ENCODE measurements around the gene CCL26.
"Not testable (repeated sequence)": the region's sequence is repeated elsewhere in the genome, so short reads cannot be mapped to it uniquely, and the experiment has no call there.

Gene CCL26

DNA sequence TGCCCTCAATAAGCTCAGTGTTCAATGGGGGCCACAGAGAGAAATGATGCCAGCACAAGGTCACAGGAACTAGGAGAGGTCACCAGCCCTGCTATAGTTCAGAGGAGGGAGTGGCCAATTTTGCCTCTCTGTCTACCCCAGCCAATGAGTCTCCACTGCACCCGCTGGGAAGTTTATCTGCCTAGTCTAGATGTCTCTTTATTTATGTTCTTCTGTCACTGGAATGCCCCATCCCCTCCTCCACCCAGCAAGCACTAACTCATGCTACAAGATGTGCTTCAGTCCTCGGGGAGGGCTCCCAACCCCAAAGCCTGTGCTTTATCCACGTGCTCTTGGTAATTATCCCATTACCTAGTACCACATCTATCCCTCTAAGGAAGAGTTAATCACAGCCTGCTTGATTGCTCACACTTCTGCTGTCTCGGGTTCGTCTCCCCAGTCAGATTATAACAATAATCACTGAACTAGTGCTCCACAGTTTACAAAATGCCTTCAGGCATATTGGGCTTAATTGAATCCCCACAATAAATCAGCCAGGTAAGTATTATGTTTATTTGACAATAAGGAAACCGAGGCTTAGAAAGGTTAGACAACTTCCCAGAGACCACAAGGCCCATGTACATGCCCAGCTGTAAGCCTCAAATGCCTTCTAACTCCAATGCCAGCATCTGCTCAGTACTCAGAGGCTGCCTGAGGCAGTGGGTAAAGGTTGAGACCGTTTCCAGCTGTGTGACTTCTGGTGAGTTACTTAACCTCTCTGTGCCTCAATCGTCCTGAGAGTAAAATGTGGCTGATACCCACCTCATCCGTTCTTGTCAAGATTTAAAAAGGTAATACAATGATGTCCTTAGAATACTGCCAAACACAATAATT, 37.2 kb downstream of the CCL26 start:
- TF ChIP-seq, protein P1, sequence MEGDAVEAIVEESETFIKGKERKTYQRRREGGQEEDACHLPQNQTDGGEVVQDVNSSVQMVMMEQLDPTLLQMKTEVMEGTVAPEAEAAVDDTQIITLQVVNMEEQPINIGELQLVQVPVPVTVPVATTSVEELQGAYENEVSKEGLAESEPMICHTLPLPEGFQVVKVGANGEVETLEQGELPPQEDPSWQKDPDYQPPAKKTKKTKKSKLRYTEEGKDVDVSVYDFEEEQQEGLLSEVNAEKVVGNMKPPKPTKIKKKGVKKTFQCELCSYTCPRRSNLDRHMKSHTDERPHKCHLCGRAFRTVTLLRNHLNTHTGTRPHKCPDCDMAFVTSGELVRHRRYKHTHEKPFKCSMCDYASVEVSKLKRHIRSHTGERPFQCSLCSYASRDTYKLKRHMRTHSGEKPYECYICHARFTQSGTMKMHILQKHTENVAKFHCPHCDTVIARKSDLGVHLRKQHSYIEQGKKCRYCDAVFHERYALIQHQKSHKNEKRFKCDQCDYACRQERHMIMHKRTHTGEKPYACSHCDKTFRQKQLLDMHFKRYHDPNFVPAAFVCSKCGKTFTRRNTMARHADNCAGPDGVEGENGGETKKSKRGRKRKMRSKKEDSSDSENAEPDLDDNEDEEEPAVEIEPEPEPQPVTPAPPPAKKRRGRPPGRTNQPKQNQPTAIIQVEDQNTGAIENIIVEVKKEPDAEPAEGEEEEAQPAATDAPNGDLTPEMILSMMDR (IDR thresholded peaks at IDR 0.05; ENCODE audit: borderline replicate concordance, insufficient read depth, low read depth, low read length): no peak
- H3K4me3 ChIP-seq (ENCODE audit: low read depth, low read length): no peak overlapping the region

DNA sequence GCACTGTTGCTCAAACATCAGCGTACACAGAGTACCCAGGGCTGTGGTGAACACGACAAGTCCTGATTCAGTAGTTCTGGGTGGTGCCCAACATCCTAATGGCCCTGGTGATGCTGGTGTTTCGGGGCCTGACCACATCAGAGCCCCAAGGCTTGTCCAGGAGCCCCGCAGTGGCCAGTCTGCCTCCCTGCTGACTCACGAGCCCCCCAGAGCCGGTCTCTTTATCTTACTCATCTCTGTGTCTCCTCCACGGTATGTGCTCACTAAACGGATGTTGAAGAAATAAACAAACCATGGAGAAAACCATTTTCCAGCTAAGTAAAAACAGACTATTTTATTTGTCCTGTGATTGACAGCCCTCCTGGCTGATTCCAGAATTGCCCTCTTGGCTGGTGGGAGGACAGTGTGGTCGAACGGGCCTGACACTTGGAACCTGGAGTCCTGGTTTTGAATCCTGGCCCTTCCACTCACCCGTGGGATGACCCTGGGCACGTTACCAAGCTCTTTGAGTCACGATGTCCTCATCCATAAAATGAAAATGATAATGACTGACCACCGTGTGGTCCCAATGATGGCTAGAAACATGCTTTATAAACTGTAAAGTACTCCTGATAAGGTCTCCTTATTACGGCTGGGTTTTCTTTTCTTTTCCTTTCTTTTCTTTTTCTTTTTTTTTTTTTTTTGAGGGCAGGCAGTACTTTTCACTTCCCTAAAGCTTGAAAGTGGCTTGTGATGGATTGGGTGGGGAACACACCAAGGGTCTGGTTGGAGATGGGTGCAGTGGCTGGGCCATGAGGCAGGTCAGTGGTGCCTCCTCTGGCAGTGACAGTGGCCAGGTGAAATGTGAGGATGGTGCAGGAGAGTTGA, 39.0 kb downstream of the CCL26 start:
- TF ChIP-seq, protein P1 (IDR thresholded peaks at IDR 0.05; ENCODE audit: borderline replicate concordance, insufficient read depth, low read depth, low read length): no peak
- H3K4me3 ChIP-seq (ENCODE audit: low read depth, low read length): no peak overlapping the region

DNA sequence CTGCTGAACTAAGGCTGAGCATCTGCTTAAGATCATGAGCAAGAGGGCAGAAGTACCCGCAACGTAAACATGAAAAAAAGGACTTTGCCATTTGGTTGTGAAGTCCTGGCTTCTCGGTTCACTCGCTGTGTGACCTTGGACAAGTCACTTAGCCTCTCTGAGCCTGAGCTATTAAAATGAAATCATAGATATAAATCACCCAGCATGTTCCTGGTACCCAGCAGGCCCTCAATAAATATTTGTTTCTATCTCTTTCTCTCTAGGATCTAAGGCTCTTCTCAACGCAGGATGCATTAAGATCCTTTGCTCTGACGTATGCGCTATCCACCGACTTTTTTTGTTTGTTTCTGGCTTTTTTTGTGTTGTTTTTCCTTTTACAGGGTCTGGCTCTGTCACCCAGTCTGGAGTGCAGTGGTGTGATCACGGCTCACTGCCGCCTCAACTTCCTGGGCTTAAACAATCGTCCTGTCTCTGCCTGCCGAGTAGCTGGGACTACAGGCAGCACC, 39.9 kb downstream of the CCL26 start:
- no peak overlapping the region for H3K4me3 ChIP-seq (ENCODE audit: low read depth, low read length)
- TF ChIP-seq, protein P1 (IDR thresholded peaks at IDR 0.05; ENCODE audit: borderline replicate concordance, insufficient read depth, low read depth, low read length): no peak

DNA sequence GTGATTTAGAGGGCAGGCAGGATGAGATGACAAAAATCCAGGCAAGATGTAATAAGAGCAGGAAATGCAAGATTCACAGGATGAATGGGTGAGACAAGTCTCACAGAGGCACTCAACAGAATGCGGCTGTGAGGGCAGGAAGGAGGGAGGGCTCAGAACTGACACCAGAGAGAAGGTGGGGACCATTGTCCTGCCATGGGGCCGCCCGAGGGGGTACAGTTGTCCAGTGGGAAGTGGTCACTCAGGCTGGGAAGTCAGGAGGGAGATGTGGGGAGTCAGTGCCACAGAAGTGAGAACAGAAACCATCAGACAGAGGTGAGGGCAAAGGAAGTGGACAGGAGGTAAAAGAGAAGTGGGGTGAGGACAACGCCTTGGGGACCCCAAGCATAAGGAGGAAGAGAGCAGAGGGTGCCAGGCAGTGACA, 42.1 kb downstream of the CCL26 start:
- no peak overlapping the region for H3K4me3 ChIP-seq (ENCODE audit: low read depth, low read length)
- TF ChIP-seq, protein P1 (IDR thresholded peaks at IDR 0.05; ENCODE audit: borderline replicate concordance, insufficient read depth, low read depth, low read length): no peak

DNA sequence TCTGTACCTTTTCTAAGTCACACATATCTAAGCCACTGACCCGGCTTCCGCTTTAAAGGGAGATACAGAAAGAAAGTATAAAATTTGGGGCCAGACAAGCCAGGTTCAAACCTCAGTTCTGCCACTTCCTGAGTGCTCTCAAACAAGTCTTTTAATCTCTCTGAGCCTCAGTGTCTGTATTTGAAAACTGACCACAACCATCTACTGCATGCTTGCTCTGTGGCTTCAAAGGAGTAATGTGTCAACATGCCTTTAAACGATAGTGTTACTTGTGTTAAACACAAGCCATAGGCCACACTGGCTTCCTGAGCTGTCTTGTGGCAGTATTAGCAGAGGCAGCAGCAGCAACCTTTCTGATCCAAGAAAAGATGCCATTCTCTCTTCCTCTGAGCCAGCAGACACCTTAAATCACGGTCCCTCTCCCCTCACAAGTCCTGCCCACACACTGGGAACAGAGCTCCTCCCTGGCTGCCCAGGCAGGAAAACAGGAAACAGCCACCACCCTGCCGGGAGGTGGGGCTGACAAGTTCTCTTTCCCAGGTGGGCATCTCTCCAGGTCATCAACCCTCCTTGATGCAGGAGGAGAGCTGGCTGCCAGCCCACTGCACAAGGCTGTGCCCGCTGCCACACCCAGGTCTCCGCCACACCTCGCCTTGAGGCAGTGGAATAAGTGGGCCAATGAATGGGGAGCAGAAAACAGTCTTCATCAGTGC, 44.0 kb downstream of the CCL26 start:
- TF ChIP-seq, protein P1 (IDR thresholded peaks at IDR 0.05; ENCODE audit: borderline replicate concordance, insufficient read depth, low read depth, low read length): no peak
- H3K4me3 ChIP-seq (ENCODE audit: low read depth, low read length): peak overlapping the region; percentile 5

DNA sequence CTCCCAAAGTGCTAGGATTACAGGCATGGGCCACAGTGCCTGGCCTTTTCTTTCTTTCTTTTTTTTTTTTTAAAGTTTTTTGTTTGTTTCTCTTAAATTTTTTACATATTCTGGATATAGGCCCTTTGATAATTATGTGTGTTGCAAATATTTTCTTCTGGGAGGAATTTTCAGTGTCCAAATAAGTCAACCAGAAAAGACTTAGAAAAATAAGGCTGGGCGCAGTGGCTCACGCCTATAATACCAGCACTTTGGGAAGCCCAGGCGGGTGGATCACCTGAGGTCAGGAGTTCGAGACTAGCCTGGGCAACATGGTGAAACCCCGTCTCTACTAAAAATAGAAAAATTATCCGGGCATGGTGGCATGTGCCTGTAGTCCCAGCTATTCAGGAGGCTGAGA, 44.7 kb downstream of the CCL26 start:
- not testable (repeated sequence) for H3K4me3 ChIP-seq (ENCODE audit: low read depth, low read length)

DNA sequence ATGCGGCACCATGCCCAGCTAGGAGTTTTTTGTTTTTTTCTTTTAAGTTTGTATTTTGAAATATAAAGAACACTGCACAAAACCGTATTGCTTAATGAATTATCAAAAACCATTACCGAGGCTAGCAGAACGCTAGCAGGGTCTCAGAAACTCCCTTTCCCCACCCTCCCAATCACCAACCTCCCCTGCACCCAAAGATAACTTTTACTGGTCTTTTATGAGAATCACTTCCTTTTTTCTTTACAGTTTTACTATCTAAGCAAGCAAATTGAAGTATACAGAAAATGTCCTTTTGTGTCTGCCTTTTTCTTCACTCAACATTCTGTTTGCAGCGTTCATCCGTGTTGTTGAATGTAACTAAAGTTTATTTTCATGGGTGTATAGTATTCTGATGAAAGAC, 46.7 kb downstream of the CCL26 start:
- TF ChIP-seq, protein P1 (IDR thresholded peaks at IDR 0.05; ENCODE audit: borderline replicate concordance, insufficient read depth, low read depth, low read length): no peak
- no peak overlapping the region for H3K4me3 ChIP-seq (ENCODE audit: low read depth, low read length)
